HL-60 (cell line): ENCODE data around the gene PRKAR1B.
A peak's percentile ranks its signal among the peaks of the same experiment; 100 is the strongest.

Experiments
- CTCF ChIP-seq: IDR thresholded peaks from one replicate; pipeline ENCODE4 v1.5.1; 2011; ENCODE audit warnings: low read length, control low read depth, inconsistent platforms; ENCODE audit not compliant: insufficient read depth
- GABPA ChIP-seq: IDR thresholded peaks from 2 replicates; pipeline ENCODE4 v1.6.1; 2012; ENCODE audit warnings: low read depth
- POLR2AphosphoS5 ChIP-seq: IDR thresholded peaks from 2 replicates; pipeline ENCODE4 v1.6.1; 2012; ENCODE audit warnings: low read depth
- SPI1 ChIP-seq: IDR thresholded peaks from 2 replicates; pipeline ENCODE4 v1.6.1; 2012; ENCODE audit warnings: low read depth, mild to moderate bottlenecking, borderline replicate concordance

- TF ChIP-seq CTCF (no peak), SPI1 (peak; percentile 25; the same call in 1 of the 2 replicates), GABPA (no peak), POLR2AphosphoS5 (no peak)
These were observed 43.3 kb upstream of the PRKAR1B start for GRCh38 chr7:770336-770735.
